HepG2 (cell line): ENCODE measurements around the gene CD2.

Experiments
- JUNB ChIP-seq: sonication (generic); formaldehyde crosslinking; IDR thresholded peaks from 2 replicates; pipeline ENCODE4 v1.8.0; 2022; ENCODE audit warnings: missing genetic modification reagents, mild to moderate bottlenecking, borderline replicate concordance
- ZNF24 ChIP-seq: fragments of 450-650 bp; IDR thresholded peaks from 2 replicates; pipeline ENCODE4 v1.6.1; 2017; ENCODE audit warnings: antibody characterized with exemption, mild to moderate bottlenecking

- no peak for TF ChIP-seq ZNF24
- no peak for TF ChIP-seq JUNB (CRISPR knock-in tag)
Measured at GRCh38 chr1:116763787-116764465, 9.7 kb downstream of the CD2 start.
